Mesodermal cell (in vitro differentiated cells): ENCODE data around the gene TUBB4B.
A peak's percentile ranks its signal among the peaks of the same experiment; 100 is the strongest.
"Not testable (repeated sequence)": the region's sequence is repeated elsewhere in the genome, so short reads cannot be mapped to it uniquely, and the experiment has no call there.

ENCODE experiments used
- H3K27ac ChIP-seq: 2 replicates; pipeline ENCODE4 v1.7.0; 2013; ENCODE audit warnings: mild to moderate bottlenecking, low read depth, low read length, moderate library complexity; ENCODE audit not compliant: severe bottlenecking
- H3K36me3 ChIP-seq: 2 replicates; pipeline ENCODE4 v1.7.1; 2013; ENCODE audit warnings: mild to moderate bottlenecking, low read length, moderate library complexity; ENCODE audit not compliant: control insufficient read depth, insufficient read depth
- H3K4me1 ChIP-seq: one replicate; pipeline ENCODE4 v1.7.1; 2013; ENCODE audit warnings: mild to moderate bottlenecking, low read length; ENCODE audit not compliant: insufficient read depth, control insufficient read depth, poor library complexity, severe bottlenecking
- H3K4me3 ChIP-seq: 2 replicates; pipeline ENCODE4 v1.7.0; 2013; ENCODE audit warnings: low read length, control low read depth, mild to moderate bottlenecking; ENCODE audit not compliant: insufficient read depth, poor library complexity, severe bottlenecking; ENCODE audit errors: extremely low read depth
- H3K9me3 ChIP-seq: 2 replicates; pipeline ENCODE4 v1.7.1; 2013; ENCODE audit warnings: mild to moderate bottlenecking, low read length, moderate library complexity; ENCODE audit not compliant: control insufficient read depth
- WGBS, 2 experiments: methylation state at CpG; one replicate each; pipeline ENCODE4 v1.1.5; 2013; ENCODE audit warnings: missing lambda C conversion rate in 2 of 2; ENCODE audit not compliant: insufficient coverage in 2 of 2; 5-methylcytosine and 5-hydroxymethylcytosine counted together

The TUBB4B gene

GRCh38 chr9:137251490-137252268 is 10.6 kb downstream of the TUBB4B start:
- 90 to 94% methylated on average over 15 to 17 of the region's 22 CpGs for WGBS, 2 experiments
- H3K36me3 ChIP-seq: peaks cover 9% of the 10 kb centered on the region
- no peak overlapping the region for H3K4me3 ChIP-seq
- no peak overlapping the region for H3K27ac ChIP-seq
- no peaks in the 10 kb centered on the region for H3K9me3 ChIP-seq
- peaks cover 15% of the 10 kb centered on the region for H3K4me1 ChIP-seq

- 81 to 87% methylated on average over 27 to 31 of the region's 35 CpGs for WGBS, 2 experiments
- Histone ChIP-seq H3K9me3 (no peaks in the 10 kb centered on the region), H3K4me1 (peaks cover 16% of the 10 kb centered on the region), H3K36me3 (peaks cover 17% of the 10 kb centered on the region), H3K27ac (no peak overlapping the region), H3K4me3 (no peak overlapping the region)
Observed at GRCh38 chr9:137252555-137253506, 11.7 kb downstream of the TUBB4B start.

- Histone ChIP-seq H3K27ac (no peak overlapping the region), H3K4me1 (peaks cover 16% of the 10 kb centered on the region), H3K4me3 (peak overlapping the region; percentile 97), H3K9me3 (no peaks in the 10 kb centered on the region), H3K36me3 (peaks cover 29% of the 10 kb centered on the region)
- WGBS, 2 experiments: 60 to 63% methylated on average over 15 to 16 of the region's 21 CpGs
Observed at GRCh38 chr9:137253717-137254623, 12.9 kb downstream of the TUBB4B start.

GRCh38 chr9:137254624-137255447 is 13.7 kb downstream of the TUBB4B start, which contains the start of gene NELFB:
NELFB (plus strand) TSS chr9:137255327.
- peak within 1 kb of the TSS; percentile 80 for H3K27ac ChIP-seq
- WGBS, 2 experiments: 1 to 2% methylated on average over 86 to 97 of the region's 105 CpGs
- peaks cover 34% of the 10 kb centered on the region for H3K36me3 ChIP-seq

GRCh38 chr9:137255448-137256114 is 14.5 kb downstream of the TUBB4B start:
- Histone ChIP-seq H3K27ac (peak overlapping the region; percentile 80), H3K4me3 (peak overlapping the region; percentile 97), H3K9me3 (no peaks in the 10 kb centered on the region), H3K4me1 (peaks cover 16% of the 10 kb centered on the region), H3K36me3 (peaks cover 34% of the 10 kb centered on the region)
- WGBS, 2 experiments: 2 to 4% methylated on average over 40 to 45 of the region's 51 CpGs

More at GRCh38 chr9:137254624-137255447, 13.7 kb downstream of the TUBB4B start, which contains the start of gene NELFB:
- no peaks in the 10 kb centered on the region for H3K9me3 ChIP-seq
- peak within 1 kb of the TSS; percentile 97 for H3K4me3 ChIP-seq
- peaks cover 16% of the 10 kb centered on the region for H3K4me1 ChIP-seq

GRCh38 chr9:137256362-137256761 is 15.3 kb downstream of the TUBB4B start:
- Histone ChIP-seq H3K36me3 (peaks cover 34% of the 10 kb centered on the region), H3K9me3 (no peaks in the 10 kb centered on the region), H3K4me3 (peak overlapping the region; percentile 97), H3K4me1 (peaks cover 16% of the 10 kb centered on the region), H3K27ac (no peak overlapping the region)
- WGBS, 2 experiments: 93 to 96% methylated on average over 13 to 15 of the region's 15 CpGs

GRCh38 chr9:137256856-137257255 is 15.8 kb downstream of the TUBB4B start:
- Histone ChIP-seq H3K36me3 (peaks cover 38% of the 10 kb centered on the region), H3K4me1 (peaks cover 13% of the 10 kb centered on the region), H3K4me3 (no peak overlapping the region), H3K9me3 (no peaks in the 10 kb centered on the region), H3K27ac (no peak overlapping the region)
- 97 to 98% methylated on average over 10 to 14 of the region's 15 CpGs for WGBS, 2 experiments

- not testable (repeated sequence) for H3K4me1 ChIP-seq, H3K4me3 ChIP-seq, H3K9me3 ChIP-seq, H3K27ac ChIP-seq
- peaks cover 69% of the 10 kb centered on the region for H3K36me3 ChIP-seq
- 74 to 88% methylated on average over 2 to 4 of the region's 15 CpGs for WGBS, 2 experiments
Observed at GRCh38 chr9:137262173-137262908, 21.3 kb downstream of the TUBB4B start.

- H3K4me1 ChIP-seq: no peaks in the 10 kb centered on the region
- WGBS, 2 experiments: 93 to 94% methylated on average over 23 to 24 of the region's 24 CpGs
- no peaks in the 10 kb centered on the region for H3K9me3 ChIP-seq
- H3K27ac ChIP-seq: no peak overlapping the region
- no peak overlapping the region for H3K4me3 ChIP-seq
- peaks cover 71% of the 10 kb centered on the region for H3K36me3 ChIP-seq
Observed at GRCh38 chr9:137262909-137263285, 21.8 kb downstream of the TUBB4B start.
